ENCODE measurements around the gene CNNM2. TPM values are rescaled to one million over a fixed set of nuclear protein-coding genes. Genes with fewer than 3 reads are reported as not detected.
"Not testable (repeated sequence)": the region's sequence is repeated elsewhere in the genome, so short reads cannot be mapped to it uniquely, and the experiment has no call there.

CNNM2 gene
- total RNA-seq, 1 donor from 2014 or later: 14.3 TPM

DNA sequence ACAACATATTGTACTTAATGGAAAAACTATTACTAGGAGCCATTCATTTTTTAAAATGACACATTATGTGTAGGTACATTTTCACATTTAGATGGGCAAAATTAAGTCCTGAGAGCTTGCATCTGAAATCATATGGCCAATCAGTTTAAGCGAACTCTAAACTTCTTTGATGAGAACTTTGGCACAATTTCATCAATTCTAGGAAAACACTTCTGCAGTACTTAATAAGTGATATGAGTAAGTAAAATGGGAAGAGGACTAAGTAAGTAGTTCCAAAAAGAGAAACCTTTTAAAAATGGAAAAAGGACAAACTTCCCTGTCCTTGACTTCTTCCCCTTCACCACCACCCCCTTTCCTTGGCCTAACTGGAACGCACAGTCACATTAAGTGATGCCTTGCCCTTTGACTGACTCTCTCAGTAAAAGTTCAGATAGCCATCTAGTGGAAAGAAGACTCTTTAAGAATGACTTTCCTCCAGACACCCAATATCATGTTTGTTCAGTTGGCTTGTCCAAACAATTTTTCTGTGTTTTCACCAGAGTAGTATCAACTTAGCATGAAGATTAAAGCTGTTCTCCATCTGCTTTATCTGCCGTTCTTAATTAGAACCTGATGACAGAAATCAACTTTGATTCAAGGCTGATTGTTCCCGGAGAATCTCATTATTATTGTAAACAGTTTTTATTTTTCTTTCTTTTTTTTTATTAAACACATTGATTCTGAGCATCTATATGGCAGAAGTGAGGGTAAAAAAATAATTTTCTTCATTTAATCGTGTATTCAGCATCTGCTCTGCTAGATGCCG lies 45.1 kb downstream of the CNNM2 start:
- DNase-seq: no peak
- Mint-ChIP-seq H3K27me3 (ENCODE audit: unreplicated experiment) (no peaks in the 10 kb centered on the region), H3K4me3 (ENCODE audit: unreplicated experiment) (no peak overlapping the region), H3K9me3 (ENCODE audit: unreplicated experiment) (no peaks in the 10 kb centered on the region), H3K4me1 (ENCODE audit: low read depth, unreplicated experiment) (no peaks in the 10 kb centered on the region), H3K27ac (ENCODE audit: unreplicated experiment) (no peak overlapping the region), H3K36me3 (ENCODE audit: unreplicated experiment) (no peaks in the 10 kb centered on the region)
- TF ChIP-seq, protein P1, sequence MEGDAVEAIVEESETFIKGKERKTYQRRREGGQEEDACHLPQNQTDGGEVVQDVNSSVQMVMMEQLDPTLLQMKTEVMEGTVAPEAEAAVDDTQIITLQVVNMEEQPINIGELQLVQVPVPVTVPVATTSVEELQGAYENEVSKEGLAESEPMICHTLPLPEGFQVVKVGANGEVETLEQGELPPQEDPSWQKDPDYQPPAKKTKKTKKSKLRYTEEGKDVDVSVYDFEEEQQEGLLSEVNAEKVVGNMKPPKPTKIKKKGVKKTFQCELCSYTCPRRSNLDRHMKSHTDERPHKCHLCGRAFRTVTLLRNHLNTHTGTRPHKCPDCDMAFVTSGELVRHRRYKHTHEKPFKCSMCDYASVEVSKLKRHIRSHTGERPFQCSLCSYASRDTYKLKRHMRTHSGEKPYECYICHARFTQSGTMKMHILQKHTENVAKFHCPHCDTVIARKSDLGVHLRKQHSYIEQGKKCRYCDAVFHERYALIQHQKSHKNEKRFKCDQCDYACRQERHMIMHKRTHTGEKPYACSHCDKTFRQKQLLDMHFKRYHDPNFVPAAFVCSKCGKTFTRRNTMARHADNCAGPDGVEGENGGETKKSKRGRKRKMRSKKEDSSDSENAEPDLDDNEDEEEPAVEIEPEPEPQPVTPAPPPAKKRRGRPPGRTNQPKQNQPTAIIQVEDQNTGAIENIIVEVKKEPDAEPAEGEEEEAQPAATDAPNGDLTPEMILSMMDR (IDR thresholded peaks at IDR 0.05; ENCODE audit: partially characterized antibody, unreplicated experiment): no peak

DNA sequence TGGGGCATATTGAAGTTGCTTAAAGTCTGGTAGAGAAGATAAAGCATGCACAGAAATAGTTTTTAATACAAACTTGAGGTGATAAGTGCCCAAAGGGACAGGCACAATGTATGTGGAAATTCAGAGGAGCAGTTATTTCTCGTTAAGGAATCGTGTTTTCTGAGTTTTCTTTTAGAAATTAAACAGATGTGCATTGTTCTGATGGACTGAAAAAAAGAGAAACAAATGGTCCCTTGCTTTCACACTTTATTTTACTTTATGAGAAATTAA lies 45.6 kb downstream of the CNNM2 start:
- TF ChIP-seq, protein P1 (IDR thresholded peaks at IDR 0.05; ENCODE audit: partially characterized antibody, unreplicated experiment): no peak
- H3K4me3 Mint-ChIP-seq (ENCODE audit: unreplicated experiment): no peak overlapping the region
- no peaks in the 10 kb centered on the region for H3K9me3 Mint-ChIP-seq (ENCODE audit: unreplicated experiment)
- no peaks in the 10 kb centered on the region for H3K36me3 Mint-ChIP-seq (ENCODE audit: unreplicated experiment)
- H3K4me1 Mint-ChIP-seq (ENCODE audit: low read depth, unreplicated experiment): no peaks in the 10 kb centered on the region
- H3K27ac Mint-ChIP-seq (ENCODE audit: unreplicated experiment): no peak overlapping the region
- DNase-seq: no peak
- H3K27me3 Mint-ChIP-seq (ENCODE audit: unreplicated experiment): no peaks in the 10 kb centered on the region

DNA sequence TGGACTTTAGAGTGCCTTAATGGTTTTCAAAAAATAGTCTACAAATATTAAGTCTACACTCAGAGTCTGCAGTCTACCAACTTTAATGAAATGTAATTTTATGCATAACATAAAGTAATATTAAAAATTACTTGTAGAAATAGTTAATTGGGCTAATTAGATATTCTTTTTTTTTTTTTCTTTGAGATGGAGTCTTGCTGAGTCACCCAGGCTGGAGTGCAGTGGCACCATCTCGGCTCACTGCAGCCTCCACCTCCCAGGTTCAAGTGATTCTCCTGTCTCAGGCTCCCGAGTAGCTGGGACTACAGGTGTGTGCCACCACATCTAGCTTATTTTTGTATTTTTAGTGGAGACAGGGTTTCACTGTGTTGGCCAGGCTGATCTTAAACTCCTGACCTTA lies 46.0 kb downstream of the CNNM2 start:
- not testable (repeated sequence) for H3K27ac Mint-ChIP-seq (ENCODE audit: unreplicated experiment)

DNA sequence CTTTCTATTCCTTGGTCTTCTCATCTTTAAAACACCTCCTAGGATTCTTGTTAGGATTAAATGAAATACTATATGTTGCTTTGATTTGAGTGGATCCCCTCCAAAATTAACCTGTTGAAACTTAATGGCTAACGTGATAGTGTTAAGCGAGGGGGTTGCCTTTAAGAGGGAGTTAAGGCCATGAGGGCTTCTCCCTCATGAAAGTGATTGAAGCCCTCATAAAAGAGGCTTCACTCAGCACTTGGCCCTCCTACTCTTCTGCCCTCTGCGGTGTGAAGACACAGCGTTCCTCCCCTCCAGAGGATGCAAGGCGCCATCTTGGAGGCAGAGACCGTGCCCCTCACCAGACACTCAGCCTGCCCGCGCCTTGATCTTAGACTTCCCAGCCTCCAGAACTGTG lies 46.6 kb downstream of the CNNM2 start:
- no peaks in the 10 kb centered on the region for H3K4me1 Mint-ChIP-seq (ENCODE audit: low read depth, unreplicated experiment)
- no peaks in the 10 kb centered on the region for H3K27me3 Mint-ChIP-seq (ENCODE audit: unreplicated experiment)
- no peaks in the 10 kb centered on the region for H3K9me3 Mint-ChIP-seq (ENCODE audit: unreplicated experiment)
- no peak overlapping the region for H3K4me3 Mint-ChIP-seq (ENCODE audit: unreplicated experiment)
- DNase-seq: no peak
- TF ChIP-seq, protein P1 (IDR thresholded peaks at IDR 0.05; ENCODE audit: partially characterized antibody, unreplicated experiment): no peak
- no peak overlapping the region for H3K27ac Mint-ChIP-seq (ENCODE audit: unreplicated experiment)
- H3K36me3 Mint-ChIP-seq (ENCODE audit: unreplicated experiment): no peaks in the 10 kb centered on the region

More for the DNA sequence above, 46.0 kb downstream of the CNNM2 start:
- not testable (repeated sequence) for H3K4me3 Mint-ChIP-seq (ENCODE audit: unreplicated experiment); H3K9me3 Mint-ChIP-seq (ENCODE audit: unreplicated experiment); H3K4me1 Mint-ChIP-seq (ENCODE audit: low read depth, unreplicated experiment); DNase-seq; H3K36me3 Mint-ChIP-seq (ENCODE audit: unreplicated experiment); H3K27me3 Mint-ChIP-seq (ENCODE audit: unreplicated experiment)

DNA sequence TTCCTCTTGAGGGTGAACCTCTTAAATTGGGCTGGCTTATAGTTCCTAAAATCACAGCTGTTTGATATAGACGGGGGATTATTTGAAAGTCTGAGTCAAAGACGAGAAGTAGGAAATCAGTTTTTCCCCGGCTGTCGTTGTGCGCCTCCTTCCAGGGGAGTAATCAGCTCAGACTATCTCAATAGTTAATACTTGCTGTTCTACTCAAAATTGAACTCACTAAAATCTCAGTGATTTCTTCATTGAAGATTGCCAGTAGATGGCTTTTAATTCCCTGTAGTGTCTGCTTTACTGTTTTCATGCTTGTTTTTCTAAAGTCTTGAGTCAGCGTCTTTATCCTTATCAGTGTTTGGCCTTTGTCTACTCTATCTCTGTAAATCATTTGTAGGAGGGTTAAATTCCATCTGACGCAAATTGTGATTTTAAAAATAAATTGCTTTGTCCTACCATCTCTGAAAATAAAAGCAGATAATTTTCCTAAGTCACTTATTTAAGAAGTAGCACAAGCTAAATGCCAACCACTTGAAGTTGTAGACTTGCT lies 47.3 kb downstream of the CNNM2 start:
- no peak overlapping the region for H3K27ac Mint-ChIP-seq (ENCODE audit: unreplicated experiment)
- TF ChIP-seq, protein P1 (IDR thresholded peaks at IDR 0.05; ENCODE audit: partially characterized antibody, unreplicated experiment): no peak
- H3K9me3 Mint-ChIP-seq (ENCODE audit: unreplicated experiment): no peaks in the 10 kb centered on the region
- no peaks in the 10 kb centered on the region for H3K4me1 Mint-ChIP-seq (ENCODE audit: low read depth, unreplicated experiment)
- H3K4me3 Mint-ChIP-seq (ENCODE audit: unreplicated experiment): no peak overlapping the region
- no peak for DNase-seq
- H3K36me3 Mint-ChIP-seq (ENCODE audit: unreplicated experiment): no peaks in the 10 kb centered on the region
- no peaks in the 10 kb centered on the region for H3K27me3 Mint-ChIP-seq (ENCODE audit: unreplicated experiment)

All from glutamatergic neuron (in vitro differentiated cells).